K562 (cell line): ENCODE data around the gene FBXL22. TPM values are rescaled to one million over a fixed set of nuclear protein-coding genes. Genes with fewer than 3 reads are reported as not detected.

Experiments used
- ATAC-seq: fragments of 200-7000 bp; cut with Tn5 transposase; 3 replicates; pipeline ENCODE4 v1.9.1; 2020; ENCODE audit warnings: moderate library complexity
- BruUV-seq: library from RNA; stranded (reverse); fragments of 400-500 nt; replicated peaks from 2 replicates; lab custom pipeline; 2021; lab: Mats Ljungman, UMichigan
- CTCF ChIA-PET: fragments of 300-600 bp; formaldehyde crosslinking; extraction: SDS; loops from one replicate; lab custom pipeline; 2021; ENCODE audit warnings: low intra/inter-chr PET ratio; lab: Yijun Ruan, JAX
- POLR2A ChIA-PET: fragments of 300-600, 350-650 bp; sonication (Branson Sonifier 250); formaldehyde crosslinking; extraction: SDS; loops from one replicate; lab custom pipeline; 2021; ENCODE audit warnings: antibody characterized with exemption, inconsistent platforms; lab: Yijun Ruan, JAX
- DNase-seq, 4 experiments: peaks; one replicate each; pipeline versions ENCODE4 v3.0.0 to v3.0.0-alpha.2; 2011 to 2018; ENCODE audit warnings: low spot score in 3 of 4, mixed read lengths in 3 of 4; ENCODE audit errors: extremely low read depth in 1 of 4
- FAIRE-seq: peaks from 2 replicates; lab custom pipeline; 2011; peaks lifted over from hg19 to GRCh38; lab: Jason Lieb, UNC
- H2AFZ ChIP-seq: 2 replicates; pipeline ENCODE4 v1.6.0; 2011; ENCODE audit warnings: low read depth, low read length, control low read depth, inconsistent platforms
- H3K27ac ChIP-seq: fragments of 200-600 bp; 3 replicates; pipeline ENCODE4 v1.8.0; 2011; ENCODE audit warnings: low read depth, mild to moderate bottlenecking, control low read depth, inconsistent platforms, low read length, moderate library complexity, mixed read lengths; ENCODE audit errors: extremely low read depth
- H3K27me3 ChIP-seq, 2 experiments: fragments of 300-600 bp in 1 of 2; 2 replicates in 1 of 2; 3 replicates in 1 of 2; pipeline versions ENCODE4 v1.6.0 to v1.8.0; 2011; ENCODE audit warnings: inconsistent platforms in 2 of 2, low read length in 2 of 2, mild to moderate bottlenecking in 1 of 2, mixed read lengths in 1 of 2, moderate library complexity in 1 of 2; ENCODE audit not compliant: control insufficient read depth in 2 of 2, insufficient read depth in 2 of 2
- H3K36me3 ChIP-seq: fragments of 300-600 bp; 3 replicates; pipeline ENCODE4 v1.8.0; 2011; ENCODE audit warnings: mild to moderate bottlenecking, low read length, inconsistent platforms; ENCODE audit not compliant: control insufficient read depth, insufficient read depth
- H3K4me1 ChIP-seq, 2 experiments: fragments of 200-600 bp in 1 of 2; replicated peaks in 1 of 2; 2 replicates in 1 of 2; 3 replicates in 1 of 2; pipeline versions ENCODE4 v1.5.1 to v1.8.0; 2011; ENCODE audit warnings: inconsistent platforms in 2 of 2, low read length in 2 of 2, mild to moderate bottlenecking in 1 of 2, mixed read lengths in 1 of 2, moderate library complexity in 1 of 2; ENCODE audit not compliant: control insufficient read depth in 2 of 2, insufficient read depth in 2 of 2
- H3K4me2 ChIP-seq: 2 replicates; pipeline ENCODE4 v1.6.1; 2011; ENCODE audit warnings: low read length, control low read depth, inconsistent platforms, mixed read lengths; ENCODE audit not compliant: insufficient read depth
- H3K4me3 ChIP-seq: fragments of 200-600 bp; sonication (generic), shearing (Covaris generic); 2 replicates; pipeline ENCODE4 v1.5.1; 2016; ENCODE audit warnings: control low read depth, inconsistent platforms
- H3K79me2 ChIP-seq: fragments of 200-600 bp; 3 replicates; pipeline ENCODE4 v1.8.0; 2011; ENCODE audit warnings: low read length, inconsistent platforms; ENCODE audit not compliant: control insufficient read depth, insufficient read depth
- H3K9ac ChIP-seq, 2 experiments: 2 replicates each; pipeline versions ENCODE4 v1.6.0 to v1.6.1; 2011; ENCODE audit warnings: low read depth in 2 of 2, low read length in 2 of 2, control low read depth in 1 of 2, inconsistent platforms in 1 of 2, mild to moderate bottlenecking in 1 of 2, mixed read lengths in 1 of 2; ENCODE audit not compliant: insufficient read depth in 1 of 2
- H3K9me1 ChIP-seq: one replicate; pipeline ENCODE4 v1.6.0; 2011; ENCODE audit warnings: inconsistent platforms, mild to moderate bottlenecking, low read length, moderate library complexity; ENCODE audit not compliant: control insufficient read depth, insufficient read depth
- H3K9me3 ChIP-seq: replicated peaks from 2 replicates; pipeline ENCODE4 v1.5.1; 2011; ENCODE audit warnings: low read depth, low read length, inconsistent platforms; ENCODE audit not compliant: control insufficient read depth, insufficient read depth
- H4K20me1 ChIP-seq: replicated peaks from 2 replicates; pipeline ENCODE4 v1.6.1; 2011; ENCODE audit warnings: low read length, inconsistent platforms, mixed read lengths; ENCODE audit not compliant: control insufficient read depth, insufficient read depth
- CBFA2T3 ChIP-seq: fragments of 450-650 bp; IDR thresholded peaks from 2 replicates; pipeline ENCODE4 v1.6.1; 2017
- ZKSCAN1 ChIP-seq: fragments of 150-350 bp; IDR thresholded peaks from 2 replicates; pipeline ENCODE4 v1.6.1; 2016; ENCODE audit warnings: low read depth, low read length
- WGBS: fragments of 100-300 bp; shearing (Covaris generic); methylation state at CpG from one replicate; pipeline ENCODE4 v1.1.6; 2016; ENCODE audit warnings: low coverage, mixed read lengths; ENCODE audit not compliant: insufficient coverage; ENCODE audit errors: missing lambda C conversion rate; 5-methylcytosine and 5-hydroxymethylcytosine counted together
- in situ Hi-C: fragments of 300-500 bp; cut with MboI; formaldehyde crosslinking; loops from 4 replicates; pipeline ENCODE4 v1.15.0; 2018; ENCODE audit warnings: inconsistent platforms, mixed read lengths
- intact Hi-C: fragments of 100-400 bp; cut with micrococcal nuclease; formaldehyde crosslinking; loops from 2 replicates; pipeline ENCODE4 v1.14.2; 2022
- polyA plus RNA-seq, 8 experiments: library from polyadenylated mRNA; depleted of rRNA in 4 of 8; stranded (reverse) in 5 of 8; unstranded in 3 of 8; fragments of >200 nt; fragmentation: Nextera tagmentation in 2 of 8; fragmentation: Illumina TruSeq in 1 of 8; extraction: Ambion mirVana in 2 of 8; extraction: Trizol in 1 of 8; gene quantifications; 2 replicates each; pipeline versions ENCODE4 v1.2.1 to v1.2.3, GENCODE V29; 2011 to 2014; ENCODE audit warnings: inconsistent platforms in 1 of 8, missing spikeins in 1 of 8
- total RNA-seq, 7 experiments: library from RNA; depleted of rRNA in 6 of 7; stranded (reverse); fragments of >200 nt in 6 of 7; fragmentation: Illumina TruSeq in 2 of 7; extraction: Trizol in 2 of 7; gene quantifications; 2 replicates each; pipeline versions ENCODE4 v1.2.1 to v1.2.3, GENCODE V29; 2011 to 2021; ENCODE audit warnings: low replicate concordance in 1 of 7
- TF ChIP-seq, protein P1 (sequence below): sonication (generic); formaldehyde crosslinking; IDR thresholded peaks from 2 replicates; pipeline ENCODE4 v1.8.0; 2022; ENCODE audit warnings: mild to moderate bottlenecking, low read depth, missing genetic modification reagents

Gene FBXL22
- total and polyA plus RNA-seq, 9 of the 15 experiments (the other 6 are each of a cell fraction or from before 2014, with no cell fraction given) = not detected

DNA sequence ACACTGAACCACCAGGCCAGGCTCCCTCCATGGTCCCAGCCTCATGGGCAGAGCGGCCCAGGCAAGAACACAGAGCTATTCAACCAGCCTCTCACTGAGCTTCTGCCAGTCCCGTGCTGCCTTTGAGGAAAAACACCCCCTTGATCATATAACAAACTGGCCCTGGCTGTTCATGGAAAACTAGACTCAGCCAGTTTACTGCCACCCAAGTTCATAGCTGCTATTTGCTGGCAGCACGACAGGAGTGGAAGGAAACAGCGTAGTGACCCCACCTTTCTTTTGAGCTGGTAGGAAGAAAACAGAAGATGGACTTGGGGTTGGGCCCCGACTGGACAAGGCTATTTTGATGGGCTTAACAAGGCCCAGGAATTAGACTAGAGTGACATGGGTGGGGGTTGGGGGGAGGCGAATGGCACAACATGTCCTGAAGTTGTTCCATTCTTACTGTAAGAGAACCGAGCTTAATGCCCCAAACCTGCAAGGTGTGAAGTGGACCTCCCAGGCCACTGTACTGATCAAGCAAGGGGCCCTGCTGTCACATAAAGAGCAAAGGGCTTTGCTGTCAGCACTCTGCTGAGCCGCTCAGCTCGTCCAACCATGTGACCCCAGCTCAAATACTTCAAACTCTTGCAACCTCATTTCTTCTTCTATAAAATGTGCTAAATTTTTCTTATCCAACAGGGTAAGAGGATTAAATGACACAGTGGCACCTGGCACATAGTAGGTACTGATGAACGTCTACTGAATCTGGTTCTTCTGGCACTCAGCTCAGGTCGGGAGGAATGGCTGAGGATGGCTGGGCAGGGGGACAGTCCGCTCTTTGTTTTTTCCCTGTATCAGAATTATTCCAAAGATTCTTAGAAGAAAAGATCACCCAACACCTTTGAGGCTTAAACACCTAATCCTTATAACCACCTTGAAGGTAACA, 1.6 kb downstream of the FBXL22 start:
- Histone ChIP-seq H3K9me3 (no peaks in the 10 kb centered on the region), H3K36me3 (peaks cover 11% of the 10 kb centered on the region; the same call in 2 of the 3 replicates), H3K27me3 (no peaks in the 10 kb centered on the region), H3K9me1 (no peaks in the 10 kb centered on the region), H4K20me1 (no peaks in the 10 kb centered on the region), H3K79me2 (no peaks in the 10 kb centered on the region), H2AFZ (no peak overlapping the region), H3K4me1 (peaks cover 0 to 18% of the 10 kb centered on the region in 2 experiments; a peak in 2 of 5 replicates), H3K9ac (no peak overlapping the region), H3K4me2 (no peak overlapping the region), H3K27ac (no peak overlapping the region), H3K4me3 (no peak overlapping the region)
- DNase-seq (no peak), FAIRE-seq (no peak), ATAC-seq (no peak)
- BruUV-seq = no TSS peak
- POLR2A ChIA-PET = interaction anchor here (0.6 to 1.6 kb wide), 11 partner anchors 10 to 1472 kb away, joined by 3 to 9 read pairs (median 3); partner anchors contain the start of genes PIF1 and USP3
- in situ Hi-C loops = loop anchor here (10.0 kb wide), 1 partner anchor 304 kb away; no protein-coding TSS in a partner anchor
- WGBS = 67% methylated on average over 12 of the region's 12 CpGs
- intact Hi-C loops = loop anchor here (1.0 to 5.0 kb wide), 3 partner anchors 111 to 469 kb away; no protein-coding TSS in a partner anchor
- TF ChIP-seq, protein P1, sequence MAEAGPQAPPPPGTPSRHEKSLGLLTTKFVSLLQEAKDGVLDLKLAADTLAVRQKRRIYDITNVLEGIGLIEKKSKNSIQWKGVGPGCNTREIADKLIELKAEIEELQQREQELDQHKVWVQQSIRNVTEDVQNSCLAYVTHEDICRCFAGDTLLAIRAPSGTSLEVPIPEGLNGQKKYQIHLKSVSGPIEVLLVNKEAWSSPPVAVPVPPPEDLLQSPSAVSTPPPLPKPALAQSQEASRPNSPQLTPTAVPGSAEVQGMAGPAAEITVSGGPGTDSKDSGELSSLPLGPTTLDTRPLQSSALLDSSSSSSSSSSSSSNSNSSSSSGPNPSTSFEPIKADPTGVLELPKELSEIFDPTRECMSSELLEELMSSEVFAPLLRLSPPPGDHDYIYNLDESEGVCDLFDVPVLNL (CRISPR knock-in tag) = no peak
- TF ChIP-seq CBFA2T3 (0 out of 2 replicates have a peak, but pooled peaks have one; percentile 5), ZKSCAN1 (peak; percentile 62)
- CTCF ChIA-PET = interaction anchor here (1.5 kb wide), 1 partner anchor 310 kb away, joined by 3 read pairs; no protein-coding TSS in a partner anchor
